ENCODE measurements around the gene CFAP99.

- TF ChIP-seq EP300 (IDR thresholded peaks at IDR 0.05; ENCODE audit: borderline replicate concordance) (no peak), CEBPB (IDR thresholded peaks at IDR 0.05) (no peak), YY1 (IDR thresholded peaks at IDR 0.05; ENCODE audit: low read depth) (no peak), TAF1 (IDR thresholded peaks at IDR 0.05; ENCODE audit: low read depth) (peak; percentile 77), TEAD4 (IDR thresholded peaks at IDR 0.05) (no peak), FOXM1 (IDR thresholded peaks at IDR 0.05; ENCODE audit: borderline replicate concordance, low read depth) (peak; percentile 73), RAD21 (IDR thresholded peaks at IDR 0.05; ENCODE audit: low read depth) (no peak), MAX (IDR thresholded peaks at IDR 0.05) (peak; percentile 81)
Measured at GRCh38 chr4:2468456-2469191, 49.9 kb downstream of the CFAP99 start, which contains the start of gene RNF4.
